GM10248 (cell line): Measurements from ENCODE around the gene BRMS1.

Experiments
- CTCF ChIA-PET: fragments of 300-600 bp; sonication (Branson Sonifier 250); formaldehyde crosslinking; extraction: SDS; loops from one replicate; lab custom pipeline; 2021; ENCODE audit warnings: antibody characterized with exemption; lab: Yijun Ruan, JAX
- POLR2A ChIA-PET: fragments of 350-650 bp; sonication (Branson Sonifier 250); formaldehyde crosslinking; extraction: SDS; loops from one replicate; lab custom pipeline; 2020; ENCODE audit warnings: antibody characterized with exemption; lab: Yijun Ruan, JAX
- DNase-seq: peaks from one replicate; pipeline ENCODE4 v3.0.0; 2012; ENCODE audit errors: extremely low spot score
- CTCF ChIP-seq: IDR thresholded peaks from 2 replicates; pipeline ENCODE4 v1.5.1; 2012; ENCODE audit warnings: mild to moderate bottlenecking, low read depth; ENCODE audit errors: extremely low read depth, missing control alignments, control extremely low read depth

The BRMS1 gene

GRCh38 chr11:66347425-66348276 lies 2.7 kb upstream of the BRMS1 start, which contains the start of gene B4GAT1:
Gene B4GAT1 (minus strand): TSS chr11:66347629. CDS start chr11:66347545, 84 bp downstream.
- CTCF ChIA-PET, result interaction anchor here (0.7 to 5.6 kb wide), 5 partner anchors 8 to 38 kb away, joined by 3 to 22 read pairs (median 6); partner anchors contain the start of gene RIN1
- no peak for TF ChIP-seq CTCF
- peak; percentile 84 for DNase-seq
- POLR2A ChIA-PET, result interaction anchor here (0.9 to 1.4 kb wide), 4 partner anchors 11 to 19 kb away, joined by 3 to 5 read pairs (median 4); no protein-coding TSS in a partner anchor

- CTCF ChIA-PET, result interaction anchor here (0.8 to 5.6 kb wide), 8 partner anchors 8 to 92 kb away, joined by 3 to 37 read pairs (median 10); partner anchors contain the start of genes MRPL11 and RIN1
- no peak for TF ChIP-seq CTCF
- DNase-seq, result no peak
- POLR2A ChIA-PET, result interaction anchor here (1.4 kb wide), 1 partner anchor 18 kb away, joined by 4 read pairs; no protein-coding TSS in a partner anchor
Observed at GRCh38 chr11:66346476-66347424, 1.8 kb upstream of the BRMS1 start.

- CTCF ChIA-PET, result interaction anchor here (1.5 to 5.6 kb wide), 8 partner anchors 10 to 93 kb away, joined by 4 to 37 read pairs (median 11); partner anchors contain the start of genes MRPL11 and RIN1
- no peak for DNase-seq
- POLR2A ChIA-PET, result interaction anchor here (0.9 kb wide), 1 partner anchor 10 kb away, joined by 3 read pairs; no protein-coding TSS in a partner anchor
- no peak for TF ChIP-seq CTCF
Observed at GRCh38 chr11:66345316-66345649, 379 bp upstream of the BRMS1 start.

- POLR2A ChIA-PET, result no interaction called here
- DNase-seq, result no peak
Observed at GRCh38 chr11:66343176-66343575, 1.7 kb downstream of the BRMS1 start.

GRCh38 chr11:66341502-66342126 lies 3.3 kb downstream of the BRMS1 start:
- CTCF ChIA-PET, result interaction anchor here (0.9 to 5.4 kb wide), 2 partner anchors 29 to 47 kb away, joined by 3 to 37 read pairs; no protein-coding TSS in a partner anchor
- no peak for DNase-seq
- POLR2A ChIA-PET, result no interaction called here
- no peak for TF ChIP-seq CTCF

More at GRCh38 chr11:66343176-66343575, 1.7 kb downstream of the BRMS1 start:
- no peak for TF ChIP-seq CTCF
- CTCF ChIA-PET, result interaction anchor here (5.4 to 5.6 kb wide), 2 partner anchors 21 to 31 kb away, joined by 22 to 37 read pairs; no protein-coding TSS in a partner anchor
